ENCODE results near the gene DSCAML1.

Gene DSCAML1

GRCh38 chr11:117521974-117522373 lies 275.0 kb downstream of the DSCAML1 start:
- no peak for DNase-seq (ENCODE audit: low read depth, low spot score)

DNA sequence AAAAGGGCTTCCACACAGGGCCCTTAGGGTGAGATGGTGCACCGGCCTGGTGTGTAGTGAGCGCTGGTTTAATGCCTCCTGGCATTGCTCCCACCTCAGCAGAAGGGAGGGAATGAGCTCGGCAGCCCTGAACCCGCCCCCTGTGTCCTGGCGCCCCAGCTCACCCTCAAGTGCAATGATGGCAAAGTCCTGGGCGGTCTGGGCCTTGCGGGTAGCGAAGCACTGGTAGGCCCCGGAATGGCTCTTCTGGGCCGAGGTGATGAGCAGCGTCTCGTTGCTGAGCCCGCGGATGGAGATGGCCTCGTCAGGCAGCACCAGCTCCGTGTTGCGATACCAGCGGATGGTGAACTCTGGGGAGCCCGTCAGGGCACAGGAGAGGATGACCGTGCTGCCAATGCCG lies 276.1 kb downstream of the DSCAML1 start:
- DNase-seq (ENCODE audit: low read depth, low spot score), result no peak

GRCh38 chr11:117520201-117520600 lies 276.8 kb downstream of the DSCAML1 start:
- no peak for DNase-seq (ENCODE audit: low read depth, low spot score)

DNA sequence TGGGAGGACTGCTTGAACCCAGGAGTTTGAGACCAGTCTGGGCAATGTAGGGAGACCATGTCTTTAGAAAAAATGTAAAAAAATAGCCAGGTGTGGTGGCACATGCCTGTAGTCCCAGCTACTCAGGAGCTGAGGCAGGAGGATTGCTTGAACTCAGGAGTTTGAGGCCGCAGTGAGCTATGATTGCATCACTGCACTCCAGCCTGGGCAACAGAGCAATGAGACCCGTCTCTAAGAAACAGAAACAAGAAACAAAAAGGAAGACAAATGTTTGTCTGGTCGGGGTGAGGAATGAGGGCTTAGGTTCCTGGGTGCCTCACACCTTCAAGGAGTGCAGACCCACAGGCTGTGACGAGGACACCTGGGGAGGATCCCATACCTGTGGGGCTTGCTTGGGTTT lies 277.4 kb downstream of the DSCAML1 start:
- DNase-seq (ENCODE audit: low read depth, low spot score), result no peak

DNA sequence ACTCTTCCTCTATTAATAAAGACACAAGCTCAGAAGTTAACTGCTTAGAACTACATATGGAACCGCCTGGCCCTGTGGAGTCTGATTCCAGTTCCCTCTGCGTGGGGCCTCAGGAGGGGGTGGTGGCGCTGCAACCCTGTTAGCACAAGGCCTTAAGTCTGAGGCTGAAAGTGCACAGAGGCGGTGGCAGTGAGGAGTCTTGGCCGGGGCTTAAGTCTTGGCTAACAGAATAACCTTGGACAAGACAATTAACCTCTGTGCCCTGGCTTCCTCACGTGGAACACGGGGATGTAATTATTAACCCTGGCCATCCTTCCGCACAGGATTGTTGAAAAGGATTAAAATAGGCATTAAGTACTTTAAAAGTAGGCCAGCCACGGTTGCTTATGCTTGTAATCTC lies 277.8 kb downstream of the DSCAML1 start:
- DNase-seq (ENCODE audit: low read depth, low spot score), result no peak

- DNase-seq (ENCODE audit: low read depth, low spot score), result no peak
Measured at GRCh38 chr11:117518455-117518854, 278.6 kb downstream of the DSCAML1 start.

DNA sequence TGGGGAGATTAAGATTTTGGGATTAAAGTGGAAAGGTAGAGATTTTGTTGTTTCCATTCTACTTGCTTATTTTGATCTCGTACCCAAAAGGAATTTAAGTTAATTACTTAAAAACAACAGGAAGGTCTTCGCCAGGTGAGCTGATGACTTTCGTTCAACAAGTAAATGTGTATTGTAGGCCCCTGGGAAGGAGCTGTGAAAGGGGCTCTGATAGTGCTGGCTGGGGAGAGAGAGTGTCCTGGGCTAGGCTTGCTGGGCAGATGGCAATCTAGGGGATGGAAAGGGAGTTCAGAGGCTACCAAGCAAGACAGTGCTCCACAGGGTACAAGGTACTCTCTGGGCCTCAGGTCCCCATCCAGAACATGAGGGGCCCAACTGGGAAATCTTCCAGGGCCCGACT lies 279.9 kb downstream of the DSCAML1 start:
- DNase-seq (ENCODE audit: low read depth, low spot score), result no peak

DNA sequence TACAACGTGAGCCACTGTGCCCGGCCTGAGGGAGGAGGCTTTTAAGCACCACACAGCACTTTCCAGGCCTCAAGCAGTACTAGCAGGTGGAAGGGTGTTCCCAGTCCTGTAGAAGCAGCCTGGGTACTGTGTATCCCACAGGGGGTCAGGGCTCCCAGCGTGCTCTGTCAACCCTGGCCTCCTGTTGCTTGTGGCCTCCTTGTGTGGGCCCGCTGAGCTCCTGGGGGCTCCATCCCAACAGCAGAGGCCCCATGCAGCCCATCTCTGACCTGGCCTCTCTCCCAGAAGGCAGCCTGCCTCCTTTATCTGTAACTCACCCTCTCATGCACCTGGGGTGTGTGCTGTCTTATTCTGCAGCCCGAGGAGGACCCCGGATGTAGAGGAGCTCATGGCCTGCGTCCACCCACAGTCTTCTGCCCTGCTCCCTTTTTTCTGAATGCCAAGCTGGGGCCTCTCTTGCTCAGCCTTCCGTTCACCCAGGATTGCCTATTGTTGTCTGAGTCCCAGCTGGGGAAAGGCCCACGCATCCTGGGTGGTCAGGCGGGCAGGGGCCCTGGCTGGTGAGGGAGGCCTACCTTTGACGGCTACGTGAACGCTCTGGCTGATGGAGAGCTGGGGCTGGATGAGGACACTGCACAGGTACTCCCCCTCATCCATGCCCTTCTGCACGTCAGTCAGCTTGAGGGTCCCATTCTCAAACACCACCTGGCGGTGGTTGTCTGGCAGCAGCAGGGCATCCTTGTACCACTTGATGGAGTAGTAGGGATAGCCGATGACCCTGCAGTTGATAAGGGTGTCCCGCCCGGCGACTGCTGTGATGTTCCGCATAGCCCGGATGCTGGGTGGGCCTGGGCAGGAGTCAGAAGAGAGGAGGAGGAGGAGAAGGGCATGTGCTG lies 280.9 kb downstream of the DSCAML1 start:
- no peak for DNase-seq (ENCODE audit: low read depth, low spot score)

DNA sequence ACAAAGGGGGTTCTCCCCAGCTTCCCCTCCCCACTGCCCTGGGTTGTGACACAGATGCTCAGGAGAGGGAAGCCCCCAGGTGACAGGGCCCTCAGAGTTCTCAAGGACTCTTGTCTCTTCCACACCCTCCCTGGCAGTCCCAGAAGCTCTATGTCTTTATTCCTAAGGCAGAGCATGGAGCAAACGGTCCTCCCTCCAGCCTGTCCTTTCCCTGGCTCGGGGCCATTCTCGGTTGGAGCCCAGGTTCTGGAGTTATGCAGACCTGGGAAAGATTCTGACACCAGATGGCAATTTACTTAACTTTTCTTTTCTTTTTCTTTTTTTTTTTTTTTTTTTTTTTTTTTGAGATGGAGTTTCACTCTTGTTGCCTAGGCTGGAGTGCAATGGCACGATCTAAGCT lies 282.8 kb downstream of the DSCAML1 start:
- DNase-seq (ENCODE audit: low read depth, low spot score), result no peak

- no peak for DNase-seq (ENCODE audit: low read depth, low spot score)
Measured at GRCh38 chr11:117513666-117514065, 283.4 kb downstream of the DSCAML1 start.

GRCh38 chr11:117511931-117512539 lies 285.0 kb downstream of the DSCAML1 start:
- DNase-seq (ENCODE audit: low read depth, low spot score), result no peak

DNA sequence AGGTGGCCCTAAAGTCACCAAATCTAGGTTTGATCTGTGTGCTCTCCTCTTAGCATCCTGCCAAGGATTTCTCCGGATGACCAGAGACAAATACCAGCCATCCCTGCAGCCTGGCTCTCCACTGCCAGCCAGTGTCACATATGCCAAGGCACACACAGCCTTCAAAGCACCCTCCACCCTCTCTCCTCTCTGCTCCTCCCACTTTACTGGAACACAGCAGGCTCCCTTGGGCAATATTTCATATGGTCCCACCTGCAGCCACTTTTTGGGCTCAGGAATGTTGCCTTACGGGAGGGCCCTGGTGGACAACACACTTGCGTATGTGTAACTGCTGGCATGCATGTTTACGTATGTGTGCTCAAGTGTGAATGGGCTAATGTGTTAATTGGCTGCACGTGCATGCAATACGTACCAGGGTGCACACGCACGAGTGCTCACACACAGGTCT lies 285.5 kb downstream of the DSCAML1 start:
- DNase-seq (ENCODE audit: low read depth, low spot score), result no peak

- no peak for DNase-seq (ENCODE audit: low read depth, low spot score)
Measured at GRCh38 chr11:117510646-117511045, 286.4 kb downstream of the DSCAML1 start.

DNA sequence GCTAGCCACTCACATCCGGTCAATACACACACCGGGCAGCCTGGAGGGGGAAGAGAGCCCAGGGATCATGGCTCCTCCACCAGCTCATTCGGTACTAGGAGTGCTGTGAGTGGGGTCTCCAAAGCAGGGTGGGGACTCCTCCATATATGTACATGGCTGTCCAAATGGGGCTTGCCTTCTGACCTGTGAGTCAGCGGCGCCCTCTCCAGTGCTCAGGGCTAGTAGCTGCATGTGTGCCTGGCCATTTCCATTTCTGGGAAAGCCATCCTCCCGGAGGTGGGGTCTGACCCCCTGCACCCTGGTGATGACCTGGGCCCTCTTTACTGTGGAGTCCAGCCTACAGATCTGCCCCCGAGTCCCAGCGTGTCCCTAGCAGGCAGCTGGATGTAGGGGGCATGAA lies 287.5 kb downstream of the DSCAML1 start:
- no peak for DNase-seq (ENCODE audit: low read depth, low spot score)

- no peak for DNase-seq (ENCODE audit: low read depth, low spot score)
Measured at GRCh38 chr11:117506971-117507370, 290.0 kb downstream of the DSCAML1 start.

DNA sequence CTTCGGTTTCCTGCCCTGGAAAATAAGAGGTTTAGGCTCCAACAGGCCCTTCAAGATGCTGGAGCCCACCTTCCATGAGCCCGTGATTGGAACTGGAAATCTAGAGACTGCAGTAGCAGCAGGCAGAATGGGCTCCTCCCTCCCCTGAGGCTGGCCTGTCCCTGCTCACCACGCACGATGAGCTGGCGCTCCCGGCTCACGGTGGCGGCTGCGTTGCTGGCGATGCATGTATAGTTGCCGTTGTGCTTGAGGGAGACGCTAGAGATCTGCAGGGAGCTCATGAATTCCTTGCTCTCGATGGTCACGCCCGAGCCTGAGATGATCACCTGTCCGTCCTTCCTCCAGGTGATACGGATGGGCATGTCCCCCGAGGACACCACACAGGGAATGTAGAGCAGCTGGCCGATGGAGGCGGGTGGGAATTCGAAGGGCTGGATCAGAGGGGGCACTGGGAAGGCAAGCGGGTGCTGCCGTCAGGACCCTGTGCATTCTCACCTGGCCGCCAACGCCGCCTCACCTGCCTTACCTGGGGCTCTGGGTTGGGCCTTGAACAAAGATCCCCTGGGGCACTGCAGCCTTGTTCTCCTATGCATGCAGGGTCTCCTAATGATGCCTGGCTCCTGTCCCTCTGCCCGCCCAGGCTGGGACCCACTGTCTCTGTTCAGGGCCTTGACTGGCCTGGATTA lies 291.6 kb downstream of the DSCAML1 start:
- DNase-seq (ENCODE audit: low read depth, low spot score), result no peak

DNA sequence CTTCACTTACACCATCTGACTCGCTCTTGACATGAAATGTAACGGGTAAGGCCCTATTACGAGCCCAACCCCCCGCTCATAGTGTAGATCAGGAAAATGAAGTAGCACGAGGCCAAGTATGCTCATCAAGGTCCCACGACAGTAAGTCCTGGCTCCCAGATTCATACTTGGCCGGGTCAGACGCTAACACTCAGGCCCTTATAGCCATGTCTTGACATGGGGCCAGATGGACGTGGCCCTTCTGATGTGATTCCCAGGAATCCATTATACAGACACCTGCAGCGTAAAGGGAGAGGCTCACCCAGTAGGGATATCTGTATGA lies 294.3 kb downstream of the DSCAML1 start:
- DNase-seq (ENCODE audit: low read depth, low spot score), result no peak

DNA sequence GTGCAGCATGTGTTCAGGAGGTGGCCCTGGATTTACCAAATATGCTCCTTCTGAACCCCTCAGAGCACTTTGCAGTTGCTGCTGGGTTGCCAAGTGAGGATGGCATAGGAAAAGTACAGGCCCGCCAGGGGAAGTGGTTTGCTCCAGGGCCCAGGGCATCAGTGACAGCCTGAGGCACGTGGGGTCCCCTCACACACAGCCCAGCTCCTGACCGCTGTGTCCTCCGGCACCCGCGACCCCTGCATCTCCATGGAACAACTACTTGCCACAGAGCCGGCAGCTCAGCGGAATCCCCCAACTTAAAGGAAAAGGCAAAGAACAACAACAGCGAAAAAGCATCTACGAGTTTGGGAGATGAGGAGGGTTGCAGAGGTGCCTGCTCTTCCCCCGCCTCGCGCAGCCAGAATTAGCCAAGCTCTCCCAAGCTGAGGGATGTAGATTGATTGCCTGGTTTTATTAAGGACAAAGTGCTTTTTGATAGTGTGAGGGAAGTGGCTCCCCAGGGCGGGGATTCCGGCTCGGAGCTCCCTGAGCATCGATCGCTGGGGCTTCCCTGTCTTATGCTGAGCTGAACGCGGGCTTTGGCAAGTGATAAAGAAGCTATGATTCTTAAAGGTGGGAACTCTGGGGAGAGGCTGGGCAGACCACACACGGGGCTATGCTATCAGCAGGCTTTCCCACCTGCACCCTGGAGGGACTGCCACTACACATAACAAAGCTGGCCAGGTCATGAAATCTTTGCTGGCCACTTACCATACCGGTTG lies 294.8 kb downstream of the DSCAML1 start:
- no peak for DNase-seq (ENCODE audit: low read depth, low spot score)

GRCh38 chr11:117501237-117501898 lies 295.6 kb downstream of the DSCAML1 start:
- no peak for DNase-seq (ENCODE audit: low read depth, low spot score)

GRCh38 chr11:117498791-117499190 lies 298.2 kb downstream of the DSCAML1 start:
- DNase-seq (ENCODE audit: low read depth, low spot score), result no peak

GRCh38 chr11:117497206-117497951 lies 299.6 kb downstream of the DSCAML1 start:
- DNase-seq (ENCODE audit: low read depth, low spot score), result no peak

Data from brain pericyte (primary cell).